ENCODE results near the gene URB1.

URB1 gene

GRCh38 chr21:32347977-32348376 lies 44.8 kb downstream of the URB1 start:
- H3K36me3 ChIP-seq (ENCODE audit: low read length): peaks cover 31% of the 10 kb centered on the region
- no peak overlapping the region for H3K4me2 ChIP-seq (ENCODE audit: low read depth, low read length, poor library complexity, severe bottlenecking)
- no peak overlapping the region for H3K4me3 ChIP-seq (ENCODE audit: insufficient read depth, low read length, poor library complexity, severe bottlenecking)
- H3K27me3 ChIP-seq (ENCODE audit: low read length): no peaks in the 10 kb centered on the region
- no peaks in the 10 kb centered on the region for H3F3A ChIP-seq (ENCODE audit: insufficient read depth)
- no peaks in the 10 kb centered on the region for H3K9me2 ChIP-seq (replicated peaks; ENCODE audit: insufficient read depth, low read length)
- TF ChIP-seq EZH2phosphoT487 (conservative IDR thresholded peaks at IDR 0.05; ENCODE audit: low read length) (no peak), CTCF (IDR thresholded peaks at IDR 0.05; ENCODE audit: insufficient read depth, low read length, poor library complexity, severe bottlenecking) (no peak)
- no peak overlapping the region for H3K27ac ChIP-seq (ENCODE audit: low read depth, low read length)
- H4K20me1 ChIP-seq (ENCODE audit: low read depth, low read length): no peaks in the 10 kb centered on the region
- no peaks in the 10 kb centered on the region for H3K9me3 ChIP-seq (ENCODE audit: insufficient read depth, low read length)
- H3K9ac ChIP-seq (ENCODE audit: low read length): no peak overlapping the region
- H3K79me2 ChIP-seq (ENCODE audit: insufficient read depth, low read length): no peaks in the 10 kb centered on the region
- H2AFZ ChIP-seq (ENCODE audit: low read depth, low read length, severe bottlenecking): no peak overlapping the region

GRCh38 chr21:32347351-32347750 lies 45.5 kb downstream of the URB1 start:
- Histone ChIP-seq H3K9ac (ENCODE audit: low read length) (no peak overlapping the region), H3K27ac (ENCODE audit: low read depth, low read length) (no peak overlapping the region), H2AFZ (ENCODE audit: low read depth, low read length, severe bottlenecking) (no peak overlapping the region), H3K9me2 (replicated peaks; ENCODE audit: insufficient read depth, low read length) (no peaks in the 10 kb centered on the region), H3K27me3 (ENCODE audit: low read length) (no peaks in the 10 kb centered on the region), H3K4me2 (ENCODE audit: low read depth, low read length, poor library complexity, severe bottlenecking) (no peak overlapping the region), H4K20me1 (ENCODE audit: low read depth, low read length) (no peaks in the 10 kb centered on the region), H3K9me3 (ENCODE audit: insufficient read depth, low read length) (no peaks in the 10 kb centered on the region), H3K36me3 (ENCODE audit: low read length) (peaks cover 31% of the 10 kb centered on the region), H3K4me3 (ENCODE audit: insufficient read depth, low read length, poor library complexity, severe bottlenecking) (no peak overlapping the region), H3K79me2 (ENCODE audit: insufficient read depth, low read length) (no peaks in the 10 kb centered on the region), H3F3A (ENCODE audit: insufficient read depth) (no peaks in the 10 kb centered on the region)
- TF ChIP-seq CTCF (IDR thresholded peaks at IDR 0.05; ENCODE audit: insufficient read depth, low read length, poor library complexity, severe bottlenecking): no peak
- no peak for TF ChIP-seq EZH2phosphoT487 (conservative IDR thresholded peaks at IDR 0.05; ENCODE audit: low read length)

GRCh38 chr21:32346951-32347350 lies 45.9 kb downstream of the URB1 start:
- no peaks in the 10 kb centered on the region for H3K9me3 ChIP-seq (ENCODE audit: insufficient read depth, low read length)
- TF ChIP-seq CTCF (IDR thresholded peaks at IDR 0.05; ENCODE audit: insufficient read depth, low read length, poor library complexity, severe bottlenecking) (no peak), EZH2phosphoT487 (conservative IDR thresholded peaks at IDR 0.05; ENCODE audit: low read length) (no peak)
- H3K9ac ChIP-seq (ENCODE audit: low read length): no peak overlapping the region
- no peaks in the 10 kb centered on the region for H4K20me1 ChIP-seq (ENCODE audit: low read depth, low read length)
- peaks cover 31% of the 10 kb centered on the region for H3K36me3 ChIP-seq (ENCODE audit: low read length)
- no peaks in the 10 kb centered on the region for H3K27me3 ChIP-seq (ENCODE audit: low read length)
- no peak overlapping the region for H2AFZ ChIP-seq (ENCODE audit: low read depth, low read length, severe bottlenecking)
- H3K79me2 ChIP-seq (ENCODE audit: insufficient read depth, low read length): no peaks in the 10 kb centered on the region
- H3K4me3 ChIP-seq (ENCODE audit: insufficient read depth, low read length, poor library complexity, severe bottlenecking): no peak overlapping the region
- no peaks in the 10 kb centered on the region for H3K9me2 ChIP-seq (replicated peaks; ENCODE audit: insufficient read depth, low read length)
- H3K27ac ChIP-seq (ENCODE audit: low read depth, low read length): no peak overlapping the region
- H3K4me2 ChIP-seq (ENCODE audit: low read depth, low read length, poor library complexity, severe bottlenecking): no peak overlapping the region
- no peaks in the 10 kb centered on the region for H3F3A ChIP-seq (ENCODE audit: insufficient read depth)
